H1 (cell line): ENCODE data around the gene MPST. TPM values are rescaled to one million over a fixed set of nuclear protein-coding genes. Genes with fewer than 3 reads are reported as not detected.

Experiments used
- BACH1 ChIP-seq: IDR thresholded peaks from 2 replicates; pipeline ENCODE4 v1.6.1; 2012; ENCODE audit warnings: low read length, improper control_type of control experiment
- CHD2 ChIP-seq: IDR thresholded peaks from 2 replicates; pipeline ENCODE4 v1.6.1; 2012; ENCODE audit warnings: low read length, improper control_type of control experiment
- CHD7 ChIP-seq: fragments of 300-600 bp; sonication (generic); IDR thresholded peaks from 2 replicates; pipeline ENCODE4 v1.7.1; 2012; ENCODE audit warnings: low read length, moderate library complexity, mild to moderate bottlenecking, inconsistent platforms; ENCODE audit not compliant: insufficient replicate concordance
- EP300 ChIP-seq, 2 experiments: IDR thresholded peaks; 1 replicate in 1 of 2; 2 replicates in 1 of 2; pipeline ENCODE4 v1.6.1; 2011 to 2012; ENCODE audit warnings: low read depth in 2 of 2, low read length in 2 of 2, mild to moderate bottlenecking in 2 of 2, borderline replicate concordance in 1 of 2, inconsistent platforms in 1 of 2, moderate library complexity in 1 of 2
- GTF2F1 ChIP-seq: IDR thresholded peaks from 2 replicates; pipeline ENCODE4 v1.6.1; 2012; ENCODE audit warnings: low read depth, low read length, improper control_type of control experiment, borderline replicate concordance
- JUND ChIP-seq: IDR thresholded peaks from 2 replicates; pipeline ENCODE4 v1.6.1; 2011; ENCODE audit warnings: mild to moderate bottlenecking, improper control_type of control experiment, low read length
- POLR2A ChIP-seq, 2 experiments: IDR thresholded peaks; 1 replicate in 1 of 2; 2 replicates in 1 of 2; pipeline ENCODE4 v1.6.1; 2011; ENCODE audit warnings: low read depth in 2 of 2, low read length in 2 of 2, mild to moderate bottlenecking in 2 of 2; ENCODE audit errors: control extremely low read depth in 1 of 2
- RFX5 ChIP-seq: IDR thresholded peaks from 2 replicates; pipeline ENCODE4 v1.6.1; 2011; ENCODE audit warnings: low read depth, low read length, improper control_type of control experiment, borderline replicate concordance
- SIRT6 ChIP-seq: IDR thresholded peaks from one replicate; pipeline ENCODE4 v1.7.1; 2012; ENCODE audit warnings: low read length, inconsistent platforms
- SP2 ChIP-seq: IDR thresholded peaks from 2 replicates; pipeline ENCODE4 v1.6.1; 2012; ENCODE audit warnings: mild to moderate bottlenecking, low read length, inconsistent platforms
- YY1 ChIP-seq: IDR thresholded peaks from 2 replicates; pipeline ENCODE4 v1.6.1; 2011; ENCODE audit warnings: low read depth, mild to moderate bottlenecking, low read length
- polyA plus RNA-seq, 7 experiments: library from polyadenylated mRNA; depleted of rRNA in 3 of 7; stranded (reverse) in 5 of 7; unstranded in 2 of 7; fragments of >200 nt in 5 of 7; fragments of 200-250 nt in 2 of 7; gene quantifications; 1 replicate in 5 of 7; 2 replicates in 1 of 7; 4 replicates in 1 of 7; pipeline versions ENCODE4 v1.2.1 to v1.2.3, GENCODE V29; 2011 to 2013; ENCODE audit warnings: missing spikeins in 2 of 7, mixed read lengths in 2 of 7
- total RNA-seq: library from RNA; stranded (reverse); fragmentation: NEBNext Ultra II Directional; extraction: Animal tissue kit (Norgen Biotek cat#: 25700); gene quantifications from 2 replicates; pipeline ENCODE4 v1.2.1, GENCODE V29; 2021

MPST gene
- total and polyA plus RNA-seq, 2 of the 8 experiments (the other 6 are each of a cell fraction or from before 2014, with no cell fraction given), result 86.0 to 124 TPM

GRCh38 chr22:37019309-37020191 is at the start of gene MPST, which contains the start of gene TST (continued):
- TF ChIP-seq RFX5, result no peak
- no peak for TF ChIP-seq CHD2
- peak in 1 of 2 experiments; percentile 76; a peak in 2 of 3 replicates for TF ChIP-seq POLR2A (IDR thresholded peaks at IDR 0.05; ENCODE audit: control extremely low read depth in 1 of 2, low read depth in 2 of 2, low read length in 2 of 2)
- no peak for TF ChIP-seq SIRT6
- no peak for TF ChIP-seq SP2
- TF ChIP-seq JUND, result peak; percentile 44; the same call in 1 of the 2 replicates
- no peak for TF ChIP-seq YY1
- 0 out of 2 replicates have a peak, but pooled peaks have one; percentile 19 for TF ChIP-seq BACH1
- no peak for TF ChIP-seq GTF2F1
- no peak for TF ChIP-seq CHD7
- peak in 1 of 2 experiments; percentile 83; a peak in 2 of 3 replicates for TF ChIP-seq EP300 (IDR thresholded peaks at IDR 0.05; ENCODE audit: borderline replicate concordance in 1 of 2, low read depth in 2 of 2, low read length in 2 of 2)
